Measurements from ENCODE around the gene ELL.

The ELL gene

DNA sequence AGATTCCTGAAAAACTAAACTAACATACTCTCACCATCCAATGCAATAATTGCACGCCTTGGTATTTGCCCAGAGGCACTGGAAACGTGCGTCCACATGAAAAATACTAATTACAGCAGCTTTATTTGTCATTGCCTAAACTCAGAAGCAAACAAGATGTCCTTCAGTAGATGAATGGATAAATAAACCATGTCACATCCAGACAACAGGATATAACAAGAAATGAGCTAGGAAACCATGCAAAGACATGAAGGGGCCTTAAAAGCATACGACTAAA lies 25.0 kb downstream of the ELL start:
- no peak overlapping the region for H3K27ac ChIP-seq
- no peak for TF ChIP-seq CTCF (IDR thresholded peaks at IDR 0.05; ENCODE audit: low read depth, low read length)
- no peak for DNase-seq

GRCh38 chr19:18496167-18496979 lies 25.5 kb downstream of the ELL start:
- Histone ChIP-seq H3K27ac (no peak overlapping the region), H3K9me3 (ENCODE audit: severe bottlenecking) (no peaks in the 10 kb centered on the region), H3K4me3 (ENCODE audit: low read depth, low read length) (no peak overlapping the region), H3K27me3 (ENCODE audit: insufficient read depth, low read depth, severe bottlenecking) (no peaks in the 10 kb centered on the region), H3K36me3 (no peaks in the 10 kb centered on the region)
- no peak for DNase-seq
- no peak for TF ChIP-seq CTCF (IDR thresholded peaks at IDR 0.05; ENCODE audit: low read depth, low read length)

More for the DNA sequence above, 25.0 kb downstream of the ELL start:
- Histone ChIP-seq H3K4me3 (ENCODE audit: low read depth, low read length) (no peak overlapping the region), H3K9me3 (ENCODE audit: severe bottlenecking) (no peaks in the 10 kb centered on the region), H3K27me3 (ENCODE audit: insufficient read depth, low read depth, severe bottlenecking) (no peaks in the 10 kb centered on the region), H3K36me3 (no peaks in the 10 kb centered on the region)

DNA sequence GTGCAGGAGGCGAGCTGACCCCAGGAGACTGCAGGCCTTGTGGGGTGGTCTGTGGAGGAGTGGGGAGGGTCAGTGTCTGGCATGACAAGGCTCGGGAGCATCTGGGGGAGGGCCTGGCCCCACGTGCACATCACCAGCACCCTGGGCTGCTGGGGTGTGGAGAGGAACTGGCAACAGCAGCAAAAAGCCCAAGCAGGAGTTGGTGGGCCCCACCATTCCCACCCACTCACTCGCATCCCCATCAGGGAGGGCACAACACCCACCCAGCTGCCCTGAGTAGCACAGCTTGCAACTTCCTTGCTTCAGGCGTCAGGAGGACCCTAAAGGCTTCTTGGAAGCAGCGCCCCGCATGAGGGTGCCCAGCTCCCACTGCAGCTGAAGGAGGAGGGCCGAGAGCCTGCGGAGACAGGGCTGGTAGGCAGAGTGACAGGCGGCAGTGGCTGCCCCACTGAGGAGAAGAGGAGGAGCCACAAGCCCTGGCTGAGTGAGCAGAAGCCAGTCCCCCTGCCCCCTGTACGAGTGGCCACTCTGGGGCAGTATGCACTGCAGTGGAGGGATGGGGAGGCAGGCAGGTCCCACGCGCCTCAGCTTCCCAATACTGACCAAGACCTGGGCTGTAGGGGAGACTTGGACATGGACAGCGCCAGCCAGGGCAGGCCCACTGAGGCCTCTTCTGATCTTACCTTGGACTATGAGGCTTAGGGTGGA lies 26.5 kb downstream of the ELL start:
- H3K9me3 ChIP-seq (ENCODE audit: severe bottlenecking) = no peaks in the 10 kb centered on the region
- DNase-seq = no peak
- no peak for TF ChIP-seq CTCF (IDR thresholded peaks at IDR 0.05; ENCODE audit: low read depth, low read length)
- no peak overlapping the region for H3K4me3 ChIP-seq (ENCODE audit: low read depth, low read length)
- no peaks in the 10 kb centered on the region for H3K27me3 ChIP-seq (ENCODE audit: insufficient read depth, low read depth, severe bottlenecking)
- no peak overlapping the region for H3K27ac ChIP-seq
- H3K36me3 ChIP-seq = no peaks in the 10 kb centered on the region

- Histone ChIP-seq H3K27me3 (ENCODE audit: insufficient read depth, low read depth, severe bottlenecking) (no peaks in the 10 kb centered on the region), H3K4me3 (ENCODE audit: low read depth, low read length) (no peak overlapping the region), H3K27ac (no peak overlapping the region), H3K9me3 (ENCODE audit: severe bottlenecking) (no peaks in the 10 kb centered on the region), H3K36me3 (no peaks in the 10 kb centered on the region)
- no peak for TF ChIP-seq CTCF (IDR thresholded peaks at IDR 0.05; ENCODE audit: low read depth, low read length)
- no peak for DNase-seq
Measured at GRCh38 chr19:18494267-18494607, 27.6 kb downstream of the ELL start.

GRCh38 chr19:18493440-18494266 lies 28.2 kb downstream of the ELL start:
- Histone ChIP-seq H3K27me3 (ENCODE audit: insufficient read depth, low read depth, severe bottlenecking) (no peaks in the 10 kb centered on the region), H3K9me3 (ENCODE audit: severe bottlenecking) (no peaks in the 10 kb centered on the region), H3K27ac (no peak overlapping the region), H3K36me3 (no peaks in the 10 kb centered on the region), H3K4me3 (ENCODE audit: low read depth, low read length) (no peak overlapping the region)
- no peak for DNase-seq
- no peak for TF ChIP-seq CTCF (IDR thresholded peaks at IDR 0.05; ENCODE audit: low read depth, low read length)
